A673 (cell line): ENCODE data around the gene PADI3. TPM values are rescaled to one million over a fixed set of nuclear protein-coding genes. Genes with fewer than 3 reads are reported as not detected.

Experiments
- BruUV-seq: library from RNA; stranded (reverse); fragments of 400-500 nt; replicated peaks from 2 replicates; lab custom pipeline; 2021; lab: Mats Ljungman, UMichigan
- CTCF ChIA-PET: fragments of 300-600 bp; sonication (Branson Sonifier 250); formaldehyde crosslinking; loops from one replicate; lab custom pipeline; 2022; ENCODE audit warnings: antibody characterized with exemption; lab: Charles Lee
- POLR2A ChIA-PET: fragments of 300-600 bp; sonication (Branson Sonifier 250); formaldehyde crosslinking; loops from one replicate; lab custom pipeline; 2022; ENCODE audit warnings: antibody characterized with exemption; ENCODE audit not compliant: low non-redundant PET; lab: Charles Lee
- DNase-seq: peaks from one replicate; pipeline ENCODE4 v3.0.0-alpha.2; 2015; ENCODE audit warnings: low spot score
- H3K27ac ChIP-seq: fragments of 200-600 bp; sonication (generic); 2 replicates; pipeline ENCODE4 v1.5.1; 2016; ENCODE audit warnings: mixed run types, low read depth, mild to moderate bottlenecking, mixed read lengths, antibody characterized with exemption, low read length; ENCODE audit not compliant: poor library complexity, severe bottlenecking
- H3K27me3 ChIP-seq: fragments of 200-600 bp; sonication (generic); replicated peaks from 2 replicates; pipeline ENCODE4 v1.6.1; 2017; ENCODE audit warnings: mixed run types, low read depth, mild to moderate bottlenecking, mixed read lengths, antibody characterized with exemption, low read length; ENCODE audit not compliant: insufficient read depth, poor library complexity
- H3K36me3 ChIP-seq: fragments of 200-600 bp; sonication (generic); 2 replicates; pipeline ENCODE4 v1.6.1; 2016; ENCODE audit warnings: mixed run types, mild to moderate bottlenecking, mixed read lengths, antibody characterized with exemption, low read length; ENCODE audit not compliant: insufficient read depth, poor library complexity, severe bottlenecking
- H3K4me1 ChIP-seq: fragments of 200-600 bp; sonication (generic); 2 replicates; pipeline ENCODE4 v1.6.1; 2017; ENCODE audit warnings: mixed run types, mild to moderate bottlenecking, mixed read lengths, antibody characterized with exemption, low read length; ENCODE audit not compliant: insufficient read depth, poor library complexity, severe bottlenecking
- H3K4me3 ChIP-seq: fragments of 200-600 bp; sonication (generic); 2 replicates; pipeline ENCODE4 v1.5.1; 2016; ENCODE audit warnings: low read depth, mixed run types, mild to moderate bottlenecking, mixed read lengths, low read length; ENCODE audit not compliant: poor library complexity, severe bottlenecking
- H3K9me3 ChIP-seq: fragments of 200-600 bp; sonication (generic); 2 replicates; pipeline ENCODE4 v1.6.1; 2016; ENCODE audit warnings: mixed run types, low read depth, mild to moderate bottlenecking, mixed read lengths, antibody characterized with exemption, low read length; ENCODE audit not compliant: poor library complexity, severe bottlenecking
- EZH2 ChIP-seq: fragments of 200-600 bp; sonication (generic); IDR thresholded peaks from 2 replicates; pipeline ENCODE4 v1.6.1; 2017; ENCODE audit warnings: borderline replicate concordance, low read depth, mild to moderate bottlenecking, mixed read lengths, antibody characterized with exemption, low read length; ENCODE audit not compliant: poor library complexity, severe bottlenecking
- intact Hi-C: fragments of 100-400 bp; cut with micrococcal nuclease; formaldehyde crosslinking; loops from one replicate; pipeline ENCODE4 v1.10.0; 2022; ENCODE audit not compliant: unreplicated experiment
- total RNA-seq: library from RNA; stranded (reverse); gene quantifications from 2 replicates; pipeline ENCODE4 v1.2.3, GENCODE V29; 2021
- TF ChIP-seq, protein P1 (sequence below): fragments of 300-800, 200-600 bp; sonication (generic); conservative IDR thresholded peaks from 2 replicates; pipeline ENCODE4 v1.5.1; 2017; ENCODE audit warnings: low read depth, mild to moderate bottlenecking, antibody characterized with exemption, low read length, moderate library complexity, mixed read lengths

PADI3 gene
- total RNA-seq, 1 experiment from 2014 or later: 0.26 TPM

DNA sequence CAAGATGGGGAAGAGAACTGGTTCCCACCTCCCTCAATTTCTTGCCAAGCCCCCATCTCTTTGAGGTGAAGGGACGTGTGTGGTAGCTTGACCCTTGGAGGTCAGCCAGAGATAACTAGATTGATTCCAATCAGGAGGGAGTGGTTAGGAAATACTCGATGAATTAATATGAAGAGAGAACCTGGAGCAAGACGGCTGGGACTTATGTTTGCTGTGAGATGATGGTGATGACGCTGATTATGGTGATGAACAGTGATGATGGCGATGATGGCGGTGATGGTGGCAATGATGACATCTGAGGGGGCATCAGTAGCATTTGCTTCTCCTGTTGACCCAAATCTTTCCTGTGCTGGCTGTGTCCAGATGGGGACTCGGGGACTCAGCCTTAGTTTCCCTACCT, 43.2 kb upstream of the PADI3 start:
- CTCF ChIA-PET: no interaction called here

DNA sequence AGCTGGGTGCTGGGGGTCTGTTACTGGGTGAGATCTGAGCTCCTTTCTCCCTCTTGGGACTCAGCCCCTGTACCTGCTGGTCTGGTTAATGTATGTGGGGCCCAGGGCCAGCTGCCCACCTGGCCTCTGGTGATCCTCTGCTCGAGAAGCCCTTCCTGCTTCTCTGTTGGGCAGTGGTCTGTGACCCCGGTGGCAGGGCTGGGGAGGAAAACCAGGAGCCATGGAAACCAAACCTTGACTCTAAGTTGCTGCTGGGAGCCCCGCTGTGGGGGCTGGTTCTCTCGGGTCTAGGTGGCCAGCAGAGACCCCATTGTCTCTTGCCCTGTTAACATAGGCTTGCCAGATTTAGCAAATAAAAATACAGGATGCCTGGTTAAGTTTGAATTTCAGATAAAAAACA, 42.7 kb upstream of the PADI3 start:
- Histone ChIP-seq H3K27ac (no peak overlapping the region), H3K27me3 (no peaks in the 10 kb centered on the region), H3K4me3 (no peak overlapping the region), H3K36me3 (no peaks in the 10 kb centered on the region), H3K4me1 (peaks cover 30% of the 10 kb centered on the region), H3K9me3 (no peaks in the 10 kb centered on the region)
- TF ChIP-seq EZH2: no peak
- TF ChIP-seq, protein P1, sequence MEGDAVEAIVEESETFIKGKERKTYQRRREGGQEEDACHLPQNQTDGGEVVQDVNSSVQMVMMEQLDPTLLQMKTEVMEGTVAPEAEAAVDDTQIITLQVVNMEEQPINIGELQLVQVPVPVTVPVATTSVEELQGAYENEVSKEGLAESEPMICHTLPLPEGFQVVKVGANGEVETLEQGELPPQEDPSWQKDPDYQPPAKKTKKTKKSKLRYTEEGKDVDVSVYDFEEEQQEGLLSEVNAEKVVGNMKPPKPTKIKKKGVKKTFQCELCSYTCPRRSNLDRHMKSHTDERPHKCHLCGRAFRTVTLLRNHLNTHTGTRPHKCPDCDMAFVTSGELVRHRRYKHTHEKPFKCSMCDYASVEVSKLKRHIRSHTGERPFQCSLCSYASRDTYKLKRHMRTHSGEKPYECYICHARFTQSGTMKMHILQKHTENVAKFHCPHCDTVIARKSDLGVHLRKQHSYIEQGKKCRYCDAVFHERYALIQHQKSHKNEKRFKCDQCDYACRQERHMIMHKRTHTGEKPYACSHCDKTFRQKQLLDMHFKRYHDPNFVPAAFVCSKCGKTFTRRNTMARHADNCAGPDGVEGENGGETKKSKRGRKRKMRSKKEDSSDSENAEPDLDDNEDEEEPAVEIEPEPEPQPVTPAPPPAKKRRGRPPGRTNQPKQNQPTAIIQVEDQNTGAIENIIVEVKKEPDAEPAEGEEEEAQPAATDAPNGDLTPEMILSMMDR: no peak
- CTCF ChIA-PET: interaction anchor here (0.6 kb wide), 1 partner anchor 34 kb away, joined by 3 read pairs; no protein-coding TSS in a partner anchor
- BruUV-seq: no TSS peak
- POLR2A ChIA-PET: no interaction called here
- intact Hi-C loops: no loop called here
- DNase-seq: no peak

More for the DNA sequence above, 43.2 kb upstream of the PADI3 start:
- no peaks in the 10 kb centered on the region for H3K27me3 ChIP-seq
- no peak overlapping the region for H3K4me3 ChIP-seq
- BruUV-seq: no TSS peak
- H3K36me3 ChIP-seq: no peaks in the 10 kb centered on the region
- peaks cover 30% of the 10 kb centered on the region for H3K4me1 ChIP-seq
- no peak for DNase-seq
- intact Hi-C loops: no loop called here
- TF ChIP-seq, protein P1: no peak
- no peak for TF ChIP-seq EZH2
- no peak overlapping the region for H3K27ac ChIP-seq
- POLR2A ChIA-PET: no interaction called here
- no peaks in the 10 kb centered on the region for H3K9me3 ChIP-seq

GRCh38 chr1:17207046-17207445, 41.9 kb upstream of the PADI3 start:
- no peaks in the 10 kb centered on the region for H3K27me3 ChIP-seq
- ChIA-PET CTCF (no interaction called here), POLR2A (interaction anchor here (0.7 kb wide), 1 partner anchor 8 kb away, joined by 14 read pairs; no protein-coding TSS in a partner anchor)
- no TSS peak for BruUV-seq
- DNase-seq: no peak
- TF ChIP-seq, protein P1: no peak
- TF ChIP-seq EZH2: no peak
- H3K4me1 ChIP-seq: peaks cover 38% of the 10 kb centered on the region
- peak overlapping the region; percentile 52 for H3K27ac ChIP-seq
- H3K9me3 ChIP-seq: no peaks in the 10 kb centered on the region
- no peak overlapping the region for H3K4me3 ChIP-seq
- no peaks in the 10 kb centered on the region for H3K36me3 ChIP-seq
- intact Hi-C loops: no loop called here
